ENCODE measurements around the gene RALGPS2. TPM values are rescaled to one million over a fixed set of nuclear protein-coding genes. Genes with fewer than 3 reads are reported as not detected.

The RALGPS2 gene
- total and polyA plus RNA-seq, 9 of the 15 experiments (the other 6 are each of a cell fraction or from before 2014, with no cell fraction given) = 0.28 to 6.5 (median 2.6) TPM

- TF ChIP-seq CHAMP1 (IDR thresholded peaks at IDR 0.05) = no peak
- no peak for TF ChIP-seq E2F3 (CRISPR knock-in tag; IDR thresholded peaks at IDR 0.05)
- TF ChIP-seq NELFE (IDR thresholded peaks at IDR 0.05; ENCODE audit: insufficient read depth, insufficient read length) = no peak
- TF ChIP-seq SMARCA5 (IDR thresholded peaks at IDR 0.05) = no peak
- no peak for TF ChIP-seq POLR2AphosphoS5 (IDR thresholded peaks at IDR 0.05; ENCODE audit: control insufficient read depth, insufficient read depth, low read depth, low read length)
- TF ChIP-seq ZNF316 (IDR thresholded peaks at IDR 0.05) = no peak
- TF ChIP-seq CUX1 (CRISPR knock-in tag; IDR thresholded peaks at IDR 0.05) = no peak
- TF ChIP-seq NFYB (IDR thresholded peaks at IDR 0.05; ENCODE audit: extremely low read depth, insufficient read length) = no peak
- no peak for TF ChIP-seq ELF2 (CRISPR knock-in tag; IDR thresholded peaks at IDR 0.05)
- no peak for TF ChIP-seq ZBTB2 (IDR thresholded peaks at IDR 0.05)
- no peak for TF ChIP-seq MYC (IDR thresholded peaks at IDR 0.05; ENCODE audit: low read depth, low read length)
- no peak for TF ChIP-seq MYC (CRISPR knock-in tag; IDR thresholded peaks at IDR 0.05; ENCODE audit: borderline replicate concordance, low read depth)
- TF ChIP-seq SIN3A (IDR thresholded peaks at IDR 0.05; ENCODE audit: borderline replicate concordance in 2 of 2, control insufficient read depth in 1 of 2, low read depth in 2 of 2, low read length in 2 of 2) = no peak
- no peak for TF ChIP-seq ARID1B (IDR thresholded peaks at IDR 0.05)
- TF ChIP-seq ZNF764 (CRISPR knock-in tag; IDR thresholded peaks at IDR 0.05; ENCODE audit: low read depth) = no peak; the same call in 1 of the 2 replicates
- peak in 1 of 2 experiments; percentile 31; a peak in 1 of 4 replicates for TF ChIP-seq TBL1XR1 (IDR thresholded peaks at IDR 0.05; ENCODE audit: low read length in 2 of 2)
These were observed 1.1 kb downstream of the RALGPS2 start (continued) for GRCh38 chr1:178726087-178726517.
